GM12878 (cell line): ENCODE data around the gene SGMS1. TPM values are rescaled to one million over a fixed set of nuclear protein-coding genes. Genes with fewer than 3 reads are reported as not detected.

Source experiments
- CEBPB ChIP-seq, 2 experiments: fragments of 150-350 bp in 1 of 2; IDR thresholded peaks; 2 replicates each; pipeline ENCODE4 v1.6.1; 2012 to 2014; ENCODE audit warnings: low read depth in 2 of 2, low read length in 2 of 2, borderline replicate concordance in 1 of 2, inconsistent platforms in 1 of 2
- CHD2 ChIP-seq: IDR thresholded peaks from 2 replicates; pipeline ENCODE4 v1.6.1; 2011; ENCODE audit warnings: low read depth, low read length, improper control_type of control experiment, borderline replicate concordance
- CREM ChIP-seq: IDR thresholded peaks from 2 replicates; pipeline ENCODE4 v1.6.1; 2014; ENCODE audit warnings: antibody characterized with exemption, low read depth
- EP300 ChIP-seq, 2 experiments: fragments of 150-350 bp in 1 of 2; IDR thresholded peaks; 2 replicates each; pipeline ENCODE4 v1.6.1; 2011 to 2012; ENCODE audit warnings: low read depth in 2 of 2, low read length in 2 of 2, borderline replicate concordance in 1 of 2, improper control_type of control experiment in 1 of 2, inconsistent platforms in 1 of 2; ENCODE audit not compliant: control insufficient read depth in 1 of 2
- EZH2 ChIP-seq: IDR thresholded peaks from 2 replicates; pipeline ENCODE4 v1.6.1; 2012; ENCODE audit warnings: low read depth, mild to moderate bottlenecking, control low read depth, inconsistent platforms, low read length, borderline replicate concordance; ENCODE audit not compliant: control insufficient read depth
- HDGF ChIP-seq: fragments of 450-650 bp; IDR thresholded peaks from 2 replicates; pipeline ENCODE4 v1.6.1; 2016; ENCODE audit warnings: antibody characterized with exemption
- KLF5 ChIP-seq: fragments of 450-650 bp; IDR thresholded peaks from 2 replicates; pipeline ENCODE4 v1.6.1; 2014; ENCODE audit warnings: mild to moderate bottlenecking; ENCODE audit not compliant: partially characterized antibody
- LARP7 ChIP-seq: fragments of 450-650 bp; IDR thresholded peaks from 2 replicates; pipeline ENCODE4 v1.6.1; 2017; ENCODE audit warnings: mild to moderate bottlenecking
- NFYA ChIP-seq: IDR thresholded peaks from 2 replicates; pipeline ENCODE4 v1.6.1; 2011; ENCODE audit warnings: low read depth, mild to moderate bottlenecking, low read length, improper control_type of control experiment, borderline replicate concordance
- POLR2A ChIP-seq: IDR thresholded peaks from 2 replicates; pipeline ENCODE4 v1.6.1; 2011; ENCODE audit warnings: low read depth, mild to moderate bottlenecking, low read length
- SMAD1 ChIP-seq: fragments of 450-650 bp; IDR thresholded peaks from 2 replicates; pipeline ENCODE4 v1.6.1; 2018; ENCODE audit warnings: mild to moderate bottlenecking, low read depth; ENCODE audit not compliant: partially characterized antibody
- SPI1 ChIP-seq: IDR thresholded peaks from 2 replicates; pipeline ENCODE4 v1.6.1; 2011; ENCODE audit warnings: low read depth, mild to moderate bottlenecking, low read length, moderate library complexity, borderline replicate concordance; ENCODE audit not compliant: insufficient read depth
- SREBF1 ChIP-seq: IDR thresholded peaks from 2 replicates; pipeline ENCODE4 v1.6.1; 2012; ENCODE audit warnings: mild to moderate bottlenecking, low read length
- ZNF217 ChIP-seq: fragments of 450-650 bp; IDR thresholded peaks from 2 replicates; pipeline ENCODE4 v1.6.1; 2017; ENCODE audit warnings: antibody characterized with exemption, mild to moderate bottlenecking
- ZNF24 ChIP-seq: fragments of 450-650 bp; IDR thresholded peaks from 2 replicates; pipeline ENCODE4 v1.6.1; 2017; ENCODE audit warnings: antibody characterized with exemption, mild to moderate bottlenecking
- ZNF622 ChIP-seq: fragments of 450-650 bp; IDR thresholded peaks from 2 replicates; pipeline ENCODE4 v1.6.1; 2017; ENCODE audit warnings: mild to moderate bottlenecking, inconsistent platforms
- polyA plus RNA-seq, 11 experiments: library from polyadenylated mRNA; depleted of rRNA in 4 of 11; unstranded in 6 of 11; stranded (reverse) in 5 of 11; fragments of >200 nt; fragmentation: Nextera tagmentation in 4 of 11; fragmentation: Illumina TruSeq in 1 of 11; extraction: Ambion mirVana in 4 of 11; extraction: Trizol in 1 of 11; gene quantifications; 1 replicate in 1 of 11; 2 replicates in 10 of 11; pipeline versions ENCODE4 v1.2.1 to v1.2.3, GENCODE V29; 2011 to 2016; ENCODE audit warnings: inconsistent platforms in 2 of 11, missing spikeins in 2 of 11, low read depth in 1 of 11
- total RNA-seq, 4 experiments: library from RNA; depleted of rRNA in 3 of 4; stranded (reverse); fragments of >200 nt in 3 of 4; fragmentation: Illumina TruSeq in 1 of 4; extraction: Trizol in 1 of 4; gene quantifications; 2 replicates each; pipeline versions ENCODE4 v1.2.1 to v1.2.3, GENCODE V29; 2013 to 2021
- TF ChIP-seq, protein P1 (sequence below): fragments of 450-650 bp; formaldehyde crosslinking; IDR thresholded peaks from 2 replicates; pipeline ENCODE4 v1.4.0; 2020; ENCODE audit warnings: mild to moderate bottlenecking, moderate library complexity
- TF ChIP-seq, protein P2 (sequence below): fragments of 150-350 bp; IDR thresholded peaks from 2 replicates; pipeline ENCODE4 v1.6.1; 2016; ENCODE audit warnings: low read depth, low read length
- TF ChIP-seq, protein P3 (sequence below), 3 experiments: IDR thresholded peaks in 2 of 3; conservative IDR thresholded peaks in 1 of 3; 2 replicates each; pipeline ENCODE4 v1.5.1; 2011; ENCODE audit warnings: low read depth in 3 of 3, low read length in 3 of 3, mild to moderate bottlenecking in 3 of 3, control low read depth in 2 of 3, moderate library complexity in 2 of 3, inconsistent platforms in 1 of 3, mixed read lengths in 1 of 3; ENCODE audit not compliant: control insufficient read depth in 2 of 3, insufficient read depth in 1 of 3; ENCODE audit errors: extremely low read depth in 1 of 3
- TF ChIP-seq, protein P4 (sequence below): fragments of 450-650 bp; IDR thresholded peaks from 2 replicates; pipeline ENCODE4 v1.6.1; 2016; ENCODE audit warnings: mild to moderate bottlenecking

The SGMS1 gene
- total and polyA plus RNA-seq, 10 of the 15 experiments (the other 5 are each of a cell fraction or from before 2014, with no cell fraction given): 1.4 to 14.5 (median 4.9) TPM

DNA sequence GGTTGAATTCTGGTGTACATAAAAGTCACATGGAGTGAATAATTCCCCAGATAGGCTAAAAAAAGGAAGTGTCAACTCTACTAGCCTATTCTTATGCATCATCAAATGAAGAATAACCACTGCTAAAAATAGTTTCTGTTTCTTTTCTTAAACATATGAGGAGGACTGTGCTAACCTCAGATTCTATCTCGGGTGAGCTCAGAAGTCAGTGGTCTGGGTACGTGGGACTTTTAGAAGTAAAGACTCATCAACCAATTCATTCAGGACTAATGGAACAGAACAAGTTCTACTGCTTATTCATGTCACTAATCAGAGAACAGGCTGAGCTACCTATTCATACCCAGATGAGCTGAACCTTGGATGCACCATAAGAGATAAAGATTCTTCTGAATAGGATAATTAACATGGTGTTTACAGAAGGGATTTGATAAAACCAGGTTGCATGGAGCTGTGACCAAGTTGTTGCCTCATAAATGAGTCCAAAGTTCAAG, 362.9 kb downstream of the SGMS1 start (continued):
- TF ChIP-seq, protein P1, sequence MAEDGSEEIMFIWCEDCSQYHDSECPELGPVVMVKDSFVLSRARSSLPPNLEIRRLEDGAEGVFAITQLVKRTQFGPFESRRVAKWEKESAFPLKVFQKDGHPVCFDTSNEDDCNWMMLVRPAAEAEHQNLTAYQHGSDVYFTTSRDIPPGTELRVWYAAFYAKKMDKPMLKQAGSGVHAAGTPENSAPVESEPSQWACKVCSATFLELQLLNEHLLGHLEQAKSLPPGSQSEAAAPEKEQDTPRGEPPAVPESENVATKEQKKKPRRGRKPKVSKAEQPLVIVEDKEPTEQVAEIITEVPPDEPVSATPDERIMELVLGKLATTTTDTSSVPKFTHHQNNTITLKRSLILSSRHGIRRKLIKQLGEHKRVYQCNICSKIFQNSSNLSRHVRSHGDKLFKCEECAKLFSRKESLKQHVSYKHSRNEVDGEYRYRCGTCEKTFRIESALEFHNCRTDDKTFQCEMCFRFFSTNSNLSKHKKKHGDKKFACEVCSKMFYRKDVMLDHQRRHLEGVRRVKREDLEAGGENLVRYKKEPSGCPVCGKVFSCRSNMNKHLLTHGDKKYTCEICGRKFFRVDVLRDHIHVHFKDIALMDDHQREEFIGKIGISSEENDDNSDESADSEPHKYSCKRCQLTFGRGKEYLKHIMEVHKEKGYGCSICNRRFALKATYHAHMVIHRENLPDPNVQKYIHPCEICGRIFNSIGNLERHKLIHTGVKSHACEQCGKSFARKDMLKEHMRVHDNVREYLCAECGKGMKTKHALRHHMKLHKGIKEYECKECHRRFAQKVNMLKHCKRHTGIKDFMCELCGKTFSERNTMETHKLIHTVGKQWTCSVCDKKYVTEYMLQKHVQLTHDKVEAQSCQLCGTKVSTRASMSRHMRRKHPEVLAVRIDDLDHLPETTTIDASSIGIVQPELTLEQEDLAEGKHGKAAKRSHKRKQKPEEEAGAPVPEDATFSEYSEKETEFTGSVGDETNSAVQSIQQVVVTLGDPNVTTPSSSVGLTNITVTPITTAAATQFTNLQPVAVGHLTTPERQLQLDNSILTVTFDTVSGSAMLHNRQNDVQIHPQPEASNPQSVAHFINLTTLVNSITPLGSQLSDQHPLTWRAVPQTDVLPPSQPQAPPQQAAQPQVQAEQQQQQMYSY (CRISPR knock-in tag): no peak
- TF ChIP-seq CEBPB (IDR thresholded peaks at IDR 0.05; ENCODE audit: borderline replicate concordance in 1 of 2, low read depth in 2 of 2, low read length in 2 of 2) (no peak), CHD2 (peak; percentile 36; the same call in 1 of the 2 replicates), POLR2A (no peak), EZH2 (no peak), NFYA (no peak), LARP7 (no peak), ZNF217 (peak; percentile 99), HDGF (no peak), ZNF24 (no peak), SPI1 (peak; percentile 89), CREM (peak; percentile 68; the same call in 1 of the 2 replicates), SREBF1 (peak; percentile 70; the same call in 1 of the 2 replicates), ZNF622 (no peak), SMAD1 (no peak), KLF5 (no peak), EP300 (IDR thresholded peaks at IDR 0.05; ENCODE audit: borderline replicate concordance in 1 of 2, control insufficient read depth in 1 of 2, low read depth in 2 of 2, low read length in 2 of 2) (peak; percentile 31 to 59; a peak in 2 of 4 replicates)
- TF ChIP-seq, protein P2, sequence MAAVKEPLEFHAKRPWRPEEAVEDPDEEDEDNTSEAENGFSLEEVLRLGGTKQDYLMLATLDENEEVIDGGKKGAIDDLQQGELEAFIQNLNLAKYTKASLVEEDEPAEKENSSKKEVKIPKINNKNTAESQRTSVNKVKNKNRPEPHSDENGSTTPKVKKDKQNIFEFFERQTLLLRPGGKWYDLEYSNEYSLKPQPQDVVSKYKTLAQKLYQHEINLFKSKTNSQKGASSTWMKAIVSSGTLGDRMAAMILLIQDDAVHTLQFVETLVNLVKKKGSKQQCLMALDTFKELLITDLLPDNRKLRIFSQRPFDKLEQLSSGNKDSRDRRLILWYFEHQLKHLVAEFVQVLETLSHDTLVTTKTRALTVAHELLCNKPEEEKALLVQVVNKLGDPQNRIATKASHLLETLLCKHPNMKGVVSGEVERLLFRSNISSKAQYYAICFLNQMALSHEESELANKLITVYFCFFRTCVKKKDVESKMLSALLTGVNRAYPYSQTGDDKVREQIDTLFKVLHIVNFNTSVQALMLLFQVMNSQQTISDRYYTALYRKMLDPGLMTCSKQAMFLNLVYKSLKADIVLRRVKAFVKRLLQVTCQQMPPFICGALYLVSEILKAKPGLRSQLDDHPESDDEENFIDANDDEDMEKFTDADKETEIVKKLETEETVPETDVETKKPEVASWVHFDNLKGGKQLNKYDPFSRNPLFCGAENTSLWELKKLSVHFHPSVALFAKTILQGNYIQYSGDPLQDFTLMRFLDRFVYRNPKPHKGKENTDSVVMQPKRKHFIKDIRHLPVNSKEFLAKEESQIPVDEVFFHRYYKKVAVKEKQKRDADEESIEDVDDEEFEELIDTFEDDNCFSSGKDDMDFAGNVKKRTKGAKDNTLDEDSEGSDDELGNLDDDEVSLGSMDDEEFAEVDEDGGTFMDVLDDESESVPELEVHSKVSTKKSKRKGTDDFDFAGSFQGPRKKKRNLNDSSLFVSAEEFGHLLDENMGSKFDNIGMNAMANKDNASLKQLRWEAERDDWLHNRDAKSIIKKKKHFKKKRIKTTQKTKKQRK: no peak
- TF ChIP-seq, protein P3, sequence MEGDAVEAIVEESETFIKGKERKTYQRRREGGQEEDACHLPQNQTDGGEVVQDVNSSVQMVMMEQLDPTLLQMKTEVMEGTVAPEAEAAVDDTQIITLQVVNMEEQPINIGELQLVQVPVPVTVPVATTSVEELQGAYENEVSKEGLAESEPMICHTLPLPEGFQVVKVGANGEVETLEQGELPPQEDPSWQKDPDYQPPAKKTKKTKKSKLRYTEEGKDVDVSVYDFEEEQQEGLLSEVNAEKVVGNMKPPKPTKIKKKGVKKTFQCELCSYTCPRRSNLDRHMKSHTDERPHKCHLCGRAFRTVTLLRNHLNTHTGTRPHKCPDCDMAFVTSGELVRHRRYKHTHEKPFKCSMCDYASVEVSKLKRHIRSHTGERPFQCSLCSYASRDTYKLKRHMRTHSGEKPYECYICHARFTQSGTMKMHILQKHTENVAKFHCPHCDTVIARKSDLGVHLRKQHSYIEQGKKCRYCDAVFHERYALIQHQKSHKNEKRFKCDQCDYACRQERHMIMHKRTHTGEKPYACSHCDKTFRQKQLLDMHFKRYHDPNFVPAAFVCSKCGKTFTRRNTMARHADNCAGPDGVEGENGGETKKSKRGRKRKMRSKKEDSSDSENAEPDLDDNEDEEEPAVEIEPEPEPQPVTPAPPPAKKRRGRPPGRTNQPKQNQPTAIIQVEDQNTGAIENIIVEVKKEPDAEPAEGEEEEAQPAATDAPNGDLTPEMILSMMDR (IDR thresholded peaks at IDR 0.05 in 2 of 3, conservative IDR thresholded peaks at IDR 0.05 in 1 of 3; ENCODE audit: control insufficient read depth in 2 of 3, extremely low read depth in 1 of 3, insufficient read depth in 1 of 3, low read depth in 3 of 3, low read length in 3 of 3): no peak
- TF ChIP-seq, protein P4, sequence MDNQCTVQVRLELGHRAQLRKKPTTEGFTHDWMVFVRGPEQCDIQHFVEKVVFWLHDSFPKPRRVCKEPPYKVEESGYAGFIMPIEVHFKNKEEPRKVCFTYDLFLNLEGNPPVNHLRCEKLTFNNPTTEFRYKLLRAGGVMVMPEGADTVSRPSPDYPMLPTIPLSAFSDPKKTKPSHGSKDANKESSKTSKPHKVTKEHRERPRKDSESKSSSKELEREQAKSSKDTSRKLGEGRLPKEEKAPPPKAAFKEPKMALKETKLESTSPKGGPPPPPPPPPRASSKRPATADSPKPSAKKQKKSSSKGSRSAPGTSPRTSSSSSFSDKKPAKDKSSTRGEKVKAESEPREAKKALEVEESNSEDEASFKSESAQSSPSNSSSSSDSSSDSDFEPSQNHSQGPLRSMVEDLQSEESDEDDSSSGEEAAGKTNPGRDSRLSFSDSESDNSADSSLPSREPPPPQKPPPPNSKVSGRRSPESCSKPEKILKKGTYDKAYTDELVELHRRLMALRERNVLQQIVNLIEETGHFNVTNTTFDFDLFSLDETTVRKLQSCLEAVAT: no peak
